Inflammatory macrophage treated with lipopolysaccharide for 1 hour (primary cell): ENCODE data around the gene ADAP2.
"Not testable (repeated sequence)": the region's sequence is repeated elsewhere in the genome, so short reads cannot be mapped to it uniquely, and the experiment has no call there.

ENCODE experiments used
- DNase-seq, 2 donors: peaks; one replicate each; pipeline ENCODE4 v3.0.0-alpha.2; 2020 to 2022

The ADAP2 gene

GRCh38 chr17:30921544-30922196 is at the start of gene ADAP2:
Gene ADAP2 (plus strand): TSS chr17:30921945. CDS start chr17:30922015, 70 bp downstream.
- peak; percentile 63 to 68 for DNase-seq

GRCh38 chr17:30886187-30886586 is 35.6 kb upstream of the ADAP2 start:
- DNase-seq = no peak

- no peak for DNase-seq
Measured at GRCh38 chr17:30894236-30894635, 27.5 kb upstream of the ADAP2 start.

- no peak for DNase-seq
Measured at GRCh38 chr17:30897311-30897710, 24.4 kb upstream of the ADAP2 start.

- DNase-seq = peak in 1 of 2 donors; percentile 34
Measured at GRCh38 chr17:30905742-30906100, 16.0 kb upstream of the ADAP2 start.

GRCh38 chr17:30906101-30906911 is 15.4 kb upstream of the ADAP2 start, which contains the start of gene TEFM:
Gene TEFM (minus strand): TSS chr17:30906238. CDS start chr17:30906198, 40 bp downstream.
- peak; percentile 85 to 92 for DNase-seq

- no peak for DNase-seq
Measured at GRCh38 chr17:30908717-30909420, 12.9 kb upstream of the ADAP2 start.

- not testable (repeated sequence) for DNase-seq
Measured at GRCh38 chr17:30910151-30910550, 11.6 kb upstream of the ADAP2 start.

GRCh38 chr17:30913955-30914354 is 7.8 kb upstream of the ADAP2 start:
- DNase-seq = no peak

- no peak for DNase-seq
Measured at GRCh38 chr17:30915833-30916611, 5.7 kb upstream of the ADAP2 start.

GRCh38 chr17:30917050-30917449 is 4.7 kb upstream of the ADAP2 start:
- DNase-seq = no peak

GRCh38 chr17:30920282-30920681 is 1.5 kb upstream of the ADAP2 start:
- no peak for DNase-seq

GRCh38 chr17:30920683-30921543 is 832 bp upstream of the ADAP2 start:
- DNase-seq = peak in 1 of 2 donors; percentile 22

GRCh38 chr17:30922235-30923030 is 688 bp downstream of the ADAP2 start:
- DNase-seq = peak; percentile 13 to 19

GRCh38 chr17:30924341-30924740 is 2.6 kb downstream of the ADAP2 start:
- DNase-seq = no peak

- DNase-seq = peak; percentile 23 to 68
Measured at GRCh38 chr17:30926516-30926915, 4.8 kb downstream of the ADAP2 start.

GRCh38 chr17:30927756-30928155 is 6.0 kb downstream of the ADAP2 start:
- DNase-seq = peak in 1 of 2 donors; percentile 24

GRCh38 chr17:30928584-30928983 is 6.8 kb downstream of the ADAP2 start:
- no peak for DNase-seq

- DNase-seq = no peak
Measured at GRCh38 chr17:30929081-30929633, 7.4 kb downstream of the ADAP2 start.

GRCh38 chr17:30929861-30930260 is 8.1 kb downstream of the ADAP2 start:
- not testable (repeated sequence) for DNase-seq
